DOHH2 (cell line): ENCODE data around the gene AFAP1L1.

Experiments
- H3F3A ChIP-seq: fragments of 200-600 bp; sonication (generic), shearing (Covaris generic); 2 replicates; pipeline ENCODE4 v1.6.0; 2016; ENCODE audit warnings: antibody characterized with exemption, mild to moderate bottlenecking; ENCODE audit not compliant: control insufficient read depth, insufficient read depth
- H3K27ac ChIP-seq: fragments of 200-600 bp; sonication (generic); 2 replicates; pipeline ENCODE4 v1.5.1; 2014; ENCODE audit warnings: low read depth, mild to moderate bottlenecking, low read length, moderate library complexity
- H3K27me3 ChIP-seq: fragments of 200-600 bp; sonication (generic); 2 replicates; pipeline ENCODE4 v1.6.1; 2014; ENCODE audit warnings: mild to moderate bottlenecking, low read length, mixed read lengths; ENCODE audit not compliant: control insufficient read depth
- H3K36me3 ChIP-seq: fragments of 200-600 bp; sonication (generic); 2 replicates; pipeline ENCODE4 v1.6.1; 2014; ENCODE audit warnings: mild to moderate bottlenecking, low read length, moderate library complexity, mixed read lengths; ENCODE audit not compliant: control insufficient read depth
- H3K4me1 ChIP-seq: fragments of 200-600 bp; sonication (generic); 2 replicates; pipeline ENCODE4 v1.6.1; 2014; ENCODE audit warnings: mild to moderate bottlenecking, low read length, mixed read lengths; ENCODE audit not compliant: control insufficient read depth
- H3K4me2 ChIP-seq: fragments of 200-600 bp; sonication (generic); 2 replicates; pipeline ENCODE4 v1.6.0; 2014; ENCODE audit warnings: mild to moderate bottlenecking, low read length, moderate library complexity
- H3K4me3 ChIP-seq: fragments of 200-600 bp; sonication (generic); 2 replicates; pipeline ENCODE4 v1.5.1; 2014; ENCODE audit warnings: mild to moderate bottlenecking, low read length, mixed read lengths
- H3K79me2 ChIP-seq: fragments of 200-600 bp; sonication (generic); 2 replicates; pipeline ENCODE4 v1.6.1; 2014; ENCODE audit warnings: mild to moderate bottlenecking, low read length, mixed read lengths; ENCODE audit not compliant: control insufficient read depth
- H3K9me2 ChIP-seq: fragments of 200-600 bp; sonication (generic); replicated peaks from 2 replicates; pipeline ENCODE4 v1.6.1; 2014; ENCODE audit warnings: mild to moderate bottlenecking, low read length, mixed read lengths; ENCODE audit not compliant: control insufficient read depth
- H3K9me3 ChIP-seq: fragments of 200-600 bp; sonication (generic); 2 replicates; pipeline ENCODE4 v1.6.1; 2014; ENCODE audit warnings: antibody characterized with exemption, low read length, mixed read lengths; ENCODE audit not compliant: control insufficient read depth, insufficient read depth
- H4K20me1 ChIP-seq: fragments of 200-600 bp; sonication (generic); 2 replicates; pipeline ENCODE4 v1.6.0; 2014; ENCODE audit warnings: low read depth, mild to moderate bottlenecking, antibody characterized with exemption, low read length, moderate library complexity; ENCODE audit not compliant: control insufficient read depth, insufficient read depth
- EZH2phosphoT487 ChIP-seq: fragments of 200-600 bp; sonication (generic); IDR thresholded peaks from 2 replicates; pipeline ENCODE4 v1.6.1; 2017; ENCODE audit warnings: borderline replicate concordance, mild to moderate bottlenecking, antibody characterized with exemption, low read length, moderate library complexity, mixed read lengths
- TF ChIP-seq, protein P1 (sequence below): fragments of 200-600 bp; sonication (generic); IDR thresholded peaks from one replicate; pipeline ENCODE4 v1.5.1; 2014; ENCODE audit warnings: antibody characterized with exemption, mild to moderate bottlenecking, low read depth, low read length; ENCODE audit not compliant: poor library complexity, severe bottlenecking

Gene AFAP1L1

DNA sequence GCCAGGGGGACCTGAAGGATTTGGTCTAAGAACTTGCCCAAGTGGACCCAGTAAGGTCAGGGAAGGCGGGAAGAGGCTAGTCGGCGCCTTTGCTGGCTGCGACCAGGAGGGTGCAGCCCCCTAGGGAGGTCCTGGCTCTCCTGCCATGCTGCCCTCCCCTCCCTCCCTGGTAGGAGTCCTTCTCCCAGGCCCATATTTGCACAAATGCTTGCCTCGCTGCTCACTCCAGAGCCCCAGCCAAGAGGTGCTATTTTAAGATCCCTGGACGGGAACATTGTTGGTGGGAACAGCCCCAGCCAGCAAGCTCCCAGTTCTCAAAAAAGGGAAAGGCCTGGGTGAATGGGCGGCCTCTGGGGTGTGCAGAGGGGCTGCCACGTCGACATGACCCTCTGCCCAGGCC, 111.7 kb downstream of the AFAP1L1 start:
- Histone ChIP-seq H3K79me2 (no peaks in the 10 kb centered on the region), H3F3A (no peaks in the 10 kb centered on the region), H4K20me1 (no peaks in the 10 kb centered on the region), H3K4me3 (no peak overlapping the region), H3K27me3 (peaks cover 5% of the 10 kb centered on the region; the same call in 1 of the 2 replicates), H3K4me2 (no peak overlapping the region), H3K9me3 (no peaks in the 10 kb centered on the region), H3K36me3 (no peaks in the 10 kb centered on the region), H3K27ac (no peak overlapping the region), H3K4me1 (no peaks in the 10 kb centered on the region), H3K9me2 (no peaks in the 10 kb centered on the region)
- no peak for TF ChIP-seq EZH2phosphoT487
- TF ChIP-seq, protein P1, sequence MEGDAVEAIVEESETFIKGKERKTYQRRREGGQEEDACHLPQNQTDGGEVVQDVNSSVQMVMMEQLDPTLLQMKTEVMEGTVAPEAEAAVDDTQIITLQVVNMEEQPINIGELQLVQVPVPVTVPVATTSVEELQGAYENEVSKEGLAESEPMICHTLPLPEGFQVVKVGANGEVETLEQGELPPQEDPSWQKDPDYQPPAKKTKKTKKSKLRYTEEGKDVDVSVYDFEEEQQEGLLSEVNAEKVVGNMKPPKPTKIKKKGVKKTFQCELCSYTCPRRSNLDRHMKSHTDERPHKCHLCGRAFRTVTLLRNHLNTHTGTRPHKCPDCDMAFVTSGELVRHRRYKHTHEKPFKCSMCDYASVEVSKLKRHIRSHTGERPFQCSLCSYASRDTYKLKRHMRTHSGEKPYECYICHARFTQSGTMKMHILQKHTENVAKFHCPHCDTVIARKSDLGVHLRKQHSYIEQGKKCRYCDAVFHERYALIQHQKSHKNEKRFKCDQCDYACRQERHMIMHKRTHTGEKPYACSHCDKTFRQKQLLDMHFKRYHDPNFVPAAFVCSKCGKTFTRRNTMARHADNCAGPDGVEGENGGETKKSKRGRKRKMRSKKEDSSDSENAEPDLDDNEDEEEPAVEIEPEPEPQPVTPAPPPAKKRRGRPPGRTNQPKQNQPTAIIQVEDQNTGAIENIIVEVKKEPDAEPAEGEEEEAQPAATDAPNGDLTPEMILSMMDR, result no peak

DNA sequence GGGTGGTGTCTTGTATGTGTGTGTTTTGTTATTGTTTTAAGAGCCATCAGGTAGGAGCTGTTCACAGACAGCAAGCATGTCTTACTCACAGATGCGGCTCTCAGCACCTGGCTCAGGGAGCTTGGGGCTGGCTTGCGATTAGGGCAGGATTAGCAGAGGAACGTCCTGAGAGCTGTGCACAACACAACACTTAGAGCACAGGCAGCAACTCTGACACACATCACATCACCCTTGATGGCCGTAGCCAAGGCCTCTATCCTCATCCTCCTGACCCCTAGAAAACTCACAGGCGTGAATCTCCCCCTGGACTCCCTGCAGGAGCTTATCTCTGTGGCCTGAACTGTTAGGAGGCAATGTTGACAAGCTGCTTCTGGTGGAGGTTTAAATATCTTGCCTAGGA, 114.5 kb downstream of the AFAP1L1 start:
- no peaks in the 10 kb centered on the region for H3K36me3 ChIP-seq

DNA sequence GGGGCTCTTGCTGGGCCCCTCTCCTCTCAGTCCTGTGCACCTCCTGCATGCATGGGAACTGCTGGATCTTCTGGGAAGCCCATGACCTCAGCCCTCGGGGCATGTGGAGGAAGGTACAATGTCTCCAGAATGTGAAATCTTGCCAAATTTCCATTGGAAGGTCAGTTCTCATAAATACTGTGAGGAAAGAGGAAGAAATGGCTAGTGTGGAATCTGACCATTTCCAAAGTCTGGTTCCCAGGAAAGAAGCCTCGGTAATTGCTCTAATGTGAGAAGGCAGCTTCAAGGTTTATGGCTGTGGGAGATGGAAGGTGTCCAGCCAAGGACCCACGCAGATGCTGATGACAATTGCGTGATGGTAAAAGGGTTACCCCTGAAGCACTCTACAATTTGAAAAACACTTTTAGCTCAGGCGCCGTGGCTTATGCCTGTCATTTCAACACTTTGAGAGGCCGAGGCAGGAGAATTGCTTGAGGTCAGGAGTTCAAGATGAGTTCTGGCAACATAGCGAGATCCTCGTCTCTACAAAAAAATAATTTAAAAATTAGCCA, 115.5 kb downstream of the AFAP1L1 start:
- peaks cover 13% of the 10 kb centered on the region; the same call in 1 of the 2 replicates for H3K27me3 ChIP-seq
- H3K9me2 ChIP-seq, result no peaks in the 10 kb centered on the region
- TF ChIP-seq, protein P1, result no peak
- no peak for TF ChIP-seq EZH2phosphoT487

More for the DNA sequence above, 114.5 kb downstream of the AFAP1L1 start:
- Histone ChIP-seq H3F3A (no peaks in the 10 kb centered on the region), H4K20me1 (no peaks in the 10 kb centered on the region), H3K4me2 (no peak overlapping the region), H3K27ac (no peak overlapping the region), H3K4me1 (no peaks in the 10 kb centered on the region), H3K27me3 (peaks cover 13% of the 10 kb centered on the region; the same call in 1 of the 2 replicates), H3K9me2 (no peaks in the 10 kb centered on the region), H3K4me3 (no peak overlapping the region), H3K9me3 (no peaks in the 10 kb centered on the region), H3K79me2 (no peaks in the 10 kb centered on the region)
- TF ChIP-seq, protein P1, result no peak
- no peak for TF ChIP-seq EZH2phosphoT487

More for the DNA sequence above, 115.5 kb downstream of the AFAP1L1 start:
- Histone ChIP-seq H3F3A (no peaks in the 10 kb centered on the region), H3K27ac (no peak overlapping the region), H3K79me2 (no peaks in the 10 kb centered on the region), H3K4me1 (no peaks in the 10 kb centered on the region), H3K4me3 (no peak overlapping the region), H4K20me1 (no peaks in the 10 kb centered on the region), H3K4me2 (no peak overlapping the region), H3K9me3 (no peaks in the 10 kb centered on the region), H3K36me3 (no peaks in the 10 kb centered on the region)
